NK-92 treated with Interleukin-12 subunit alpha and Interleukin-12 subunit beta, amount 100 ng/mL, for 24 hours (cell line): ENCODE data around the gene C1orf198.

ENCODE experiments used
- DNase-seq: peaks from one replicate; lab custom pipeline; 2025; lab: John Stamatoyannopoulos, UW

The C1orf198 gene

GRCh38 chr1:230867903-230868735 lies at the start of gene C1orf198:
C1orf198 (minus strand) TSS chr1:230868521; CDS start chr1:230868512, 9 bp downstream.
- peak; percentile 11 for DNase-seq

- peak; percentile 58 for DNase-seq
Observed at GRCh38 chr1:230917284-230918135, 49.2 kb upstream of the C1orf198 start.

- no peak for DNase-seq
Observed at GRCh38 chr1:230916587-230917283, 48.4 kb upstream of the C1orf198 start.

GRCh38 chr1:230915078-230915477 lies 46.8 kb upstream of the C1orf198 start:
- DNase-seq = no peak

GRCh38 chr1:230913496-230913895 lies 45.2 kb upstream of the C1orf198 start:
- DNase-seq = no peak

- DNase-seq = no peak
Observed at GRCh38 chr1:230910755-230911117, 42.4 kb upstream of the C1orf198 start.

GRCh38 chr1:230909974-230910754 lies 41.8 kb upstream of the C1orf198 start:
- DNase-seq = no peak

GRCh38 chr1:230907472-230908205 lies 39.3 kb upstream of the C1orf198 start:
- no peak for DNase-seq

GRCh38 chr1:230906226-230906625 lies 37.9 kb upstream of the C1orf198 start:
- DNase-seq = no peak

GRCh38 chr1:230905733-230906132 lies 37.4 kb upstream of the C1orf198 start:
- DNase-seq = no peak

- DNase-seq = no peak
Observed at GRCh38 chr1:230902349-230902923, 34.1 kb upstream of the C1orf198 start.

- no peak for DNase-seq
Observed at GRCh38 chr1:230901671-230902070, 33.4 kb upstream of the C1orf198 start.

- no peak for DNase-seq
Observed at GRCh38 chr1:230900984-230901383, 32.7 kb upstream of the C1orf198 start.

- no peak for DNase-seq
Observed at GRCh38 chr1:230899841-230900251, 31.5 kb upstream of the C1orf198 start.

GRCh38 chr1:230898748-230899147 lies 30.4 kb upstream of the C1orf198 start:
- no peak for DNase-seq

- no peak for DNase-seq
Observed at GRCh38 chr1:230898144-230898543, 29.8 kb upstream of the C1orf198 start.

- DNase-seq = no peak
Observed at GRCh38 chr1:230896779-230897178, 28.5 kb upstream of the C1orf198 start.

GRCh38 chr1:230895452-230895851 lies 27.1 kb upstream of the C1orf198 start:
- DNase-seq = no peak

- DNase-seq = no peak
Observed at GRCh38 chr1:230894664-230895063, 26.3 kb upstream of the C1orf198 start.

GRCh38 chr1:230894032-230894431 lies 25.7 kb upstream of the C1orf198 start:
- DNase-seq = no peak
